K562 (cell line): ENCODE measurements around the gene EIF2AK3. TPM values are rescaled to one million over a fixed set of nuclear protein-coding genes. Genes with fewer than 3 reads are reported as not detected.

Source experiments
- polyA plus RNA-seq, 8 experiments: library from polyadenylated mRNA; depleted of rRNA in 4 of 8; stranded (reverse) in 5 of 8; unstranded in 3 of 8; fragments of >200 nt; fragmentation: Nextera tagmentation in 2 of 8; fragmentation: Illumina TruSeq in 1 of 8; extraction: Ambion mirVana in 2 of 8; extraction: Trizol in 1 of 8; gene quantifications; 2 replicates each; pipeline versions ENCODE4 v1.2.1 to v1.2.3, GENCODE V29; 2011 to 2014; ENCODE audit warnings: inconsistent platforms in 1 of 8, missing spikeins in 1 of 8
- total RNA-seq, 7 experiments: library from RNA; depleted of rRNA in 6 of 7; stranded (reverse); fragments of >200 nt in 6 of 7; fragmentation: Illumina TruSeq in 2 of 7; extraction: Trizol in 2 of 7; gene quantifications; 2 replicates each; pipeline versions ENCODE4 v1.2.1 to v1.2.3, GENCODE V29; 2011 to 2021; ENCODE audit warnings: low replicate concordance in 1 of 7

The EIF2AK3 gene
- total and polyA plus RNA-seq, 9 of the 15 experiments (the other 6 are each of a cell fraction or from before 2014, with no cell fraction given): 1.7 to 11.6 (median 7.4) TPM

Other genes with a start within 250 kb of the EIF2AK3 start
- gene FOXI3, start 174.8 kb downstream of the EIF2AK3 start, total RNA-seq (2014; rRNA removed): not detected in 2 replicates
- gene FOXI3, start 174.8 kb downstream of the EIF2AK3 start, total RNA-seq (2014; rRNA removed; fragmentation: Illumina TruSeq; extraction: Trizol): not detected in 2 replicates
- not detected in 2 replicates for gene FOXI3, start 174.8 kb downstream of the EIF2AK3 start, total RNA-seq (2015; rRNA removed; fragmentation: Illumina TruSeq; extraction: Trizol)
- gene FOXI3, start 174.8 kb downstream of the EIF2AK3 start, total RNA-seq (2021): not detected in 2 replicates
- gene FOXI3, start 174.8 kb downstream of the EIF2AK3 start, polyA plus RNA-seq (2011; rRNA removed): not detected in 2 replicates
- gene FOXI3, start 174.8 kb downstream of the EIF2AK3 start, polyA plus RNA-seq (2014; fragmentation: Illumina TruSeq; extraction: Trizol): not detected in 2 replicates
- gene FOXI3, start 174.8 kb downstream of the EIF2AK3 start, polyA plus RNA-seq (2014; fragmentation: Nextera tagmentation; extraction: Ambion mirVana): not detected
- gene FOXI3, start 174.8 kb downstream of the EIF2AK3 start, polyA plus RNA-seq (2014; rRNA removed): not detected in 2 replicates
- gene RPIA, start 64.2 kb upstream of the EIF2AK3 start, total RNA-seq (2014; rRNA removed): 10.0 and 11.3 TPM in 2 replicates
- gene RPIA, start 64.2 kb upstream of the EIF2AK3 start, total RNA-seq (2014; rRNA removed; fragmentation: Illumina TruSeq; extraction: Trizol): 23.9 and 25.8 TPM in 2 replicates
- gene RPIA, start 64.2 kb upstream of the EIF2AK3 start, total RNA-seq (2015; rRNA removed; fragmentation: Illumina TruSeq; extraction: Trizol): 19.9 and 22.9 TPM in 2 replicates
- 40.4 and 41.2 TPM in 2 replicates for gene RPIA, start 64.2 kb upstream of the EIF2AK3 start, total RNA-seq (2021)
- gene RPIA, start 64.2 kb upstream of the EIF2AK3 start, polyA plus RNA-seq (2011; rRNA removed): 17.4 and 30.2 TPM in 2 replicates
- 37.2 and 37.4 TPM in 2 replicates for gene RPIA, start 64.2 kb upstream of the EIF2AK3 start, polyA plus RNA-seq (2014; fragmentation: Illumina TruSeq; extraction: Trizol)
- 10 to 100 TPM in 1 of 2 experiments, 1 to 10 TPM in 1; 7.8 to 15.1 TPM for gene RPIA, start 64.2 kb upstream of the EIF2AK3 start, polyA plus RNA-seq (2014; fragmentation: Nextera tagmentation; extraction: Ambion mirVana)
- 36.8 and 43.3 TPM in 2 replicates for gene RPIA, start 64.2 kb upstream of the EIF2AK3 start, polyA plus RNA-seq (2014; rRNA removed)